Frontal cortex (tissue), 4 donors: ENCODE measurements around the gene TRPC3. TPM values are rescaled to one million over a fixed set of nuclear protein-coding genes. Genes with fewer than 3 reads are reported as not detected.

Experiments
- DNase-seq, 2 donors: peaks; one replicate each; pipeline ENCODE4 v3.0.0; 2012; ENCODE audit warnings: low spot score in 2 of 2
- FAIRE-seq: peaks from 2 replicates; lab custom pipeline; 2012; peaks lifted over from hg19 to GRCh38; lab: Jason Lieb, UNC
- total RNA-seq: library from RNA; depleted of rRNA; stranded (reverse); fragments of >200 nt; gene quantifications from one replicate; pipeline ENCODE4 v1.2.3, GENCODE V29; 2014
- donor health status: control.
- donor health status: control.
- donor health status: control.

TRPC3 gene
- total RNA-seq, 1 donor from 2014 or later = 9.4 TPM

DNA sequence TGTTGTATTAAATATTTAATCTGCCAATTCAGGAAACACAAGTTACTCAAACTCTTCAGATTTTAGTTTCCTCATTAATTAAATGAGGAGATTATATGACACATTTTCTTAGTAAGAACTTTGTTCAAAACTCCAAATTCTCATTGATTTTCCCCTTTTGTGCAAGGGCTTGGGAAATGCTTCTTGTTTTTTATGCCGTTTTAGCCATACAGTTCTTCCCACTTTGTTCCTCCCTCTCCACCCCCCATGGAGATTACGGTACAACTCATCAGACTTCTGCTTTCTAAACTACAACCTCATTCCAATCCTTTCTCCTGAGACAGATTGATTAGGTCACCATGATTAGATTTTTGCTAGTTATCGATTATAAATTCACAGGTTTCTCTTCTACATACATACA lies 70.7 kb downstream of the TRPC3 start:
- no peak for FAIRE-seq

GRCh38 chr4:121879135-121879534 lies 72.7 kb downstream of the TRPC3 start:
- no peak for DNase-seq
- no peak for FAIRE-seq

More for the DNA sequence above, 70.7 kb downstream of the TRPC3 start:
- no peak for DNase-seq

GRCh38 chr4:121877041-121877773 lies 74.7 kb downstream of the TRPC3 start:
- FAIRE-seq (no peak), DNase-seq (no peak)

DNA sequence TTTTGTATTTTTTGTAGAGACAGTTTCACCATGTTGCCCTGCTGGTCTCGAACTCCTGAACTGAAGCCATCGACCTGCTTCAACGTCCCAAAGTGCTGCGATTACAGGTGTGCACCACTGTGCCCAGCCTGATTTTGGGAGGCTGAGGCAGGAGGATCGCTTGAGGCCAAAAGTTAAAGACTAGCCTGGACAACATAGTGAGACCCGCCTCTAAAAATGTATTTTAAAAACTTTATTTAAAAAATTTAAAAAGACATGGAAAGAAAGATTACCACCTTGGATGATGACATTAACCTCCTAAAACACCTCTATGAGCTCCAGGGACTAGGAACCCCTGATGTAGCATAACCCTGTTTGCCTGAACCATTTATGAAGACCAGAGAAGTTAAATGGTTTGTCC lies 75.8 kb downstream of the TRPC3 start:
- DNase-seq = no peak
- no peak for FAIRE-seq

- FAIRE-seq (no peak), DNase-seq (no peak)
Measured at GRCh38 chr4:121875652-121876051, 76.2 kb downstream of the TRPC3 start.

- FAIRE-seq = no peak
Measured at GRCh38 chr4:121873604-121874003, 78.3 kb downstream of the TRPC3 start.

DNA sequence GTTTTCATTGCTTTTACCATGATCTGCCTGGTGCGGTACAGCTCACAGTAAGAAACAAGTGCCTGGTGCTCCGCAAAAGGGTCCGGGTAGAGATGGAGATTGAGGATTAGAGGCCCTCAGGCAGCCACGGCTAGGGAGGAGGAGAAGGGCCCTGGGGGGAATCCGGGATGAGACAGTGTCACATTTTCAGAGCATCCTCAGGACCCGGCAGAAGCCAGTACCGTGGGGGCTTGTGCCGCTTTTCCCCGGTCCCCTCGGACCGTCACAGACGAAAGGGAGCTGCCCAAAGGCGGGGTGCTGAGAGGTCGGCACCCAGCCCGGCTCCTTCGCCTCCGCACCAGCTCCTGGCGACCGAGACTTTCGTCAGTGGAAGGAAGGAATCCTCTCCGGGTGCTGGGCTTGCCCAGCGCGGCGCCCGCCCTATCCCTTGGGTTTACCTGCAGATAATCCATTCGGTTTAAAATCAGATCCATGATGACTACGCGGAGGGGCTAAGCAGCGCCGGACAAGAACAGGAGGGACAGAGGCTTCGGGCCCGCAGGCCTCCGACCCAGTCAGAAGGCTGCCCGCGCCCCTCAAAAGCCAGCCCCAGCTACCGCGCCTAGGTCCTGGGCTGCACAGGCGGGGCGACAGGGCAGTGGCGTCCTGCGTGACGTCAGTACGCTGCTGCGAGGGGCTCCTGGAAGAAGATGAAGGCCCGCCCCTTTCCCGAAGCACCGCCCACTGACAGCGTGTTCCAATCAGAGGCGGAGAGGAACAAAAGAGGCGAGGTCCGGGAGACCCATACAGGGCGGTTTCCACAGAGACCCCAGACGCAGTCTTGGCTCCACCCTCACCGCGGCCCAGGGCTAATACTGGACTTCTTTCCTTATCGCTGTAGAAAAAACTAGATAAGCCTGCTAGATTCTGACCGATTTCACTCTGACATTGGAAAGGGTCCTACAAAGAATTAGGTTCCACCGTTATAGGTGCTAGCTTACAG lies 81.7 kb downstream of the TRPC3 start, which contains the start of gene BBS7:
BBS7 (minus strand) TSS at position 634 of the 982 bp plus-strand sequence; CDS start at position 473, 161 bp downstream.
- FAIRE-seq (peak; percentile 94), DNase-seq (peak; percentile 74 to 92)

More at GRCh38 chr4:121873604-121874003, 78.3 kb downstream of the TRPC3 start:
- no peak for DNase-seq

GRCh38 chr4:121863799-121864198 lies 88.1 kb downstream of the TRPC3 start:
- DNase-seq (no peak), FAIRE-seq (no peak)

DNA sequence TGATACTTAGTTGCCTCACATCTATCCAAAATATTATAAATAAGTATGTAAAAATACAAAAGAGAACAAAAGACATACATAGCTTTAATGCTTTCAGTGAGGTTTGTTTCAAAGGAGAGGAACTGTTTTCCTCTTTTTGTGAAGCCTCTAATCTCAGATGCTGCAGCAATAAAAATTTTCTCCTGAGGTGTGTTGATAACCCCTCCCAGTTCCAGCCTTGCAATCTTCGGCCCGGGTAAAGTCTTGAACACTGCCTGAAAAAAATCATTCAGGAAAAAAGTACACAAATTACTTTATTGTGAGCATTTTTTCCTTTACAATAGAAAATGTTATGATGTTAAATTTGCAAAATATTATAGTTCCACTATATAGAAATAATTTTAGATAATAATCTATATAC lies 90.4 kb downstream of the TRPC3 start:
- FAIRE-seq (no peak), DNase-seq (no peak)

DNA sequence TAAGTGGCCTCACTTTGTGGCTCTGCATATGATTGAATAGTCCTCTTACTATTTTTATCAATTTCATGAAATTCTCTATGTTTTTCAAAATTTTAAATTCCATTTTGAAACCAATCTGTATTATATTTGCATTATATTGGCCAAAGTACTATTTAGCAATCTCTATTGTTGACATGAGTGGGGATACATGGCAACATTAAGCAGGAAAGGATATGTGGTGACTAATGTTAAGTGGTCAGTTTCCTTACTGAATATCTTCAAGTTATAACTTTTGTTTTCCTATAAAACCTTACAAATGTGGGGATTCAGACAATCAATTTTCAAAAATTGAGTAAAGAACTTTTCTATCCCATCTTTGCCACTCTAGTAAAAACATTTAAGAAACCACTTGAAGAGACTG lies 91.7 kb downstream of the TRPC3 start:
- FAIRE-seq (no peak), DNase-seq (no peak)

DNA sequence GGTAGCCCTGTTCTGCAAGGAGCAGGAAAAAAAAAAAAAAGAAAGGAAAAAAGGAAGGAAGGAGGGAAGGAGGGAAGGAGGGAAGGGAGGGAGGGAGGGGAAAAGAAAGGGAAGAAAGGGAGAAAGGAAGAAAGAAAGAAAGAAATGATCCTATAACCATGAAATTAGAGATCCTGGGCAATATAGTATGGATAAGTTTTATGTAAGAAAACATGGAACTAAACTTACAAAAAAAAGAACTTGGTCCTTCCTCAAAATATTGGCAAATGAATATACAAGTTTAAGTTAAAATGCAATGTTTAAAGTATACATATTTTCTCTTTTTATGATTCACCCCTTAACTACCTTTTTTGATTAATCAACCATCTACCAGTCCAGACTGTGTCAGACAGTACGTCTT lies 100.5 kb downstream of the TRPC3 start:
- DNase-seq = no peak
- no peak for FAIRE-seq

DNA sequence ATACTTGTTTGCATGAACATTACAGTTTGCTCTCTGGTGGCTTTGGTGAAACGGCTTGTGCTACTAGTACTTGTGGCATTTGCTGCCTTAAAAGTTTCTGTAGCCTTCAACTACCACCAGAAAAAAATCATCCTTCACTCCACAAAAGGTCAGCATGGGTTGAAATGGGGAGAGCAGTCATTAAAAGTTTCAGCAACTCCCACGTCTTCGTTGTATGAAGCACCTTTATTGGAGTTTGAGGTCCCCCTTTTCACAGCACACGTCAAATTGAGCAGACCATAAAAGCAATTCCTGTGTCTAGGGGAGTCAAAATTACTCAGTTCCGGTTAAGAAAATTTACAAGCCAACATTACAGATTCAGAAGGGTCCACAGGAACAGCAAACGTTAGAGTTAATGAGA lies 105.2 kb downstream of the TRPC3 start:
- FAIRE-seq (no peak), DNase-seq (no peak)

- no peak for DNase-seq
- FAIRE-seq = no peak
Measured at GRCh38 chr4:121842862-121843261, 109.0 kb downstream of the TRPC3 start.

- FAIRE-seq = peak; percentile 51
- DNase-seq = no peak
Measured at GRCh38 chr4:121838136-121838535, 113.7 kb downstream of the TRPC3 start.

GRCh38 chr4:121829511-121829910 lies 122.3 kb downstream of the TRPC3 start:
- no peak for DNase-seq
- FAIRE-seq = no peak

Other genes starting within 250 kb of the TRPC3 start
- 4.5 TPM for gene SMIM43, start 186.9 kb downstream of the TRPC3 start, total RNA-seq
- 27.3 TPM for gene EXOSC9, start 150.7 kb downstream of the TRPC3 start, total RNA-seq
- gene CCNA2, start 128.2 kb downstream of the TRPC3 start, total RNA-seq = 6.9 TPM
- gene BBS7, start 81.6 kb downstream of the TRPC3 start, total RNA-seq = 44.4 TPM
- 133 TPM for gene BLTP1, start 200.3 kb upstream of the TRPC3 start, total RNA-seq